Right hindlimb (tissue), 1 donor: ENCODE measurements around the gene RRBP1.
"Not testable (repeated sequence)": the region's sequence is repeated elsewhere in the genome, so short reads cannot be mapped to it uniquely, and the experiment has no call there.

Experiments used
- DNase-seq: peaks from one replicate; pipeline ENCODE4 v3.0.0-alpha.2; 2018

The RRBP1 gene

GRCh38 chr20:17707951-17708350 lies 25.9 kb upstream of the RRBP1 start:
- DNase-seq = not testable (repeated sequence)

- DNase-seq = no peak
Measured at GRCh38 chr20:17706632-17707031, 24.6 kb upstream of the RRBP1 start.

- DNase-seq = no peak
Measured at GRCh38 chr20:17705916-17706315, 23.9 kb upstream of the RRBP1 start.

DNA sequence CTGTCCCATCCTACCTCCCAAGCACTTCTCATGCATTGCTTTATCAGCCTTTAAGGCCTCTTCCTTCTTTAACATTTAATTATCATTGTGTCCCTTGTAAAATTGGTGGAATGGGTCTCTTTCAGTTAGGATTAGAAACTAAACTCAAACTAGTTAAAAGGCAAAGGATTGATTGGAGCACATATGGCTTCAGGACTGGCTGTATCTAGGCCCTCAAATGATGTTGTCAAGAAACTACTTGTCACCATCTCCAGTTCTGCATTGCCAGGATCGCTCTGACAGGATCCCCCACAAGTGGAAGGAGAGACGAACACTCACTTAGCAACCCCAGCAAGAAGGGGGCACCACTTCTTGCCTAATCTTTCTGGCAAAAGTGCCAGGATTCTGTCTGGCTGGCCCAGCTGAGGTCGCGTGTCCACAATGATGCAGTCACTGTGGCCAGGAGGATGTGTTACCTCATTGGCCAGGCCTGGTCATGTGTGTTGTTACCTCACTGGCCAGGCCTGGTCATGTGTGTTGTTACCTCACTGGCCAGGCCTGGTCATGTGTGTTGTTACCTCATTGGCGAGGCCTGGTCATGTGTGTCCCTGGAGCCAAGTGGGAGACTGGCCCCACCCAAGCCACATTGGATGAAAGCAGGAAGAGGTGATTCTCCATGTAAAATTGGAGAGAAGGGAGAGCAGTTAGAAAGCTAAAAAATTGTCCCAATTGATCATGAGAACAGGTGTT lies 22.7 kb upstream of the RRBP1 start:
- DNase-seq = no peak

GRCh38 chr20:17701826-17702225 lies 19.8 kb upstream of the RRBP1 start:
- no peak for DNase-seq

DNA sequence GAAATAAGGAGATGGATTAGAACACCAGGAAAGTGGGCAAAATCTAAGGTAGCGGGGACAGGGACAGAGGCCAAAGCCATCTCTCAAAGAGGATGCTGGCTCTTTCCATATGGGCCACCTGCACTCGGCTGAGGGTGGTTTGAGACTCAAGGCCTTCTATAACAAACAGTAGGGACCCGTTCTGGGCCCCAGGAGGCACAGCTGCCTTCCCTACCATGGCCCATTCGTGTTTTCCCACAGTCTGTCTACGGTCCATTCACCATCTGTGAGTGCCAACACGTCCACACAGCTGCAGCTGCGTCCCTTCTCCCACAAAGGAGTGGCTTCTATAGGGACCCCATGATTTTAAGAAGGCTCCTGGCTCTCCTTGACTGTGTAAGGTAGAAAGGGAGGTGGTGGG lies 18.6 kb upstream of the RRBP1 start:
- no peak for DNase-seq

DNA sequence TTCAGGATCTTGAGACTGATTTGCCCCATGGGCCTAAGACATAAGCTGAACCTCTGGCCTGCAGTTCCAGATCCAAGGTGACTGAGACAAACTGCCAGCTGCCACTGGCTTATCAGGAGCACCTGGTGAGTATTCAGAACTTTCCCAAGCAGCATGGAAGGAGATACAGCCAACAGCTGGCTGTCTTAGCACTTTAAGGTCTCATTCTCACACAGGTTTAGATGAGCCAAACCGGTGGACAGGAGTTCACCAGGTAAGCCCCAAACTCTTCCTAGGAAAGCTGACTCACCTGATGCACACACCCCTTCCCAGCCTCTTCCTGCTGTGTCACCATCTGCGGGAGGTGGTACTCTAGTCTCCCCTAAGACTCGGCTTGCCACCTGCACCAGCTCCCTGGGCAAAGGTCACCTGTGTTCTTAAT lies 17.9 kb upstream of the RRBP1 start, which contains the start of gene BANF2:
TSS of gene BANF2 (plus strand) at position 36 of the 421 bp plus-strand sequence. CDS start 25,060 bp downstream, outside the sequence.
- DNase-seq = no peak

- no peak for DNase-seq
Measured at GRCh38 chr20:17698384-17698783, 16.3 kb upstream of the RRBP1 start.

DNA sequence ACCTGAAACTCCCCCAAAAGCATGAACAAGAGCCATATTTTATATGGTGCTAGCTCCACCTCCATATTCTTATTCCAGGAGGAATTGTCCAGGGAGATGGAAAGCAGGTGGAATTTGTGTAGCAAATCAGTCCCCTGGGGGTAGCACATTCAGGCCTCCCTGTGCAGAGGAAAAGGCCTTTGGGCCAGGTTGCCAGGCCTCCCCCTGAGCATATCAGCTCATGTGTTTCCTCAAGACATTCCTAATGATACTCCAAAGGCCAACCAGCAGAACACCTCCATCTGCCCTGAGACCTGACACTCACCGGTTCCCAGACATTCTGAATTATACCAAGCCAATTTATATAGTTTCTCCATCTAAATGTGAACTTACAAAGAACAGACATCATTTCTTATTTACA lies 15.1 kb upstream of the RRBP1 start:
- DNase-seq = no peak

- DNase-seq = no peak
Measured at GRCh38 chr20:17696287-17696686, 14.2 kb upstream of the RRBP1 start.

DNA sequence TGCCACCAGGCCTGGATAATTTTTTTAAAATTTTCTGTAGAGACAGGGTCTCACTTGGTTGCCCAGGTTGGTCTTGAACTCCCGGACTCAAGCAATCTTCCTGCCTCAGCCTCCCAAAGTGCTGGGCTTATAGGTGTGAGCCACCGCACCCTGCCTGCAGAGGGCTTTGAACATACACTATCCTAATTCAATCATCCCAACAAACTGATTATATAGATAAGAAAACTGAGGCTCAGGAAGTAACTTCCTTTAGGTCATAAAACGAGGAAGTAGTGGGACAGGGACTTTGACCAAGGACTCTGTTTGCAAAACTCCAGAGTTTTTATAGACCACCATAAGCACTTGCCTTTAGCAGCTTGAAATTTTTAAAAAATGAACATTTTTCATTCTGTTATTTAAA lies 12.7 kb upstream of the RRBP1 start:
- DNase-seq = no peak

DNA sequence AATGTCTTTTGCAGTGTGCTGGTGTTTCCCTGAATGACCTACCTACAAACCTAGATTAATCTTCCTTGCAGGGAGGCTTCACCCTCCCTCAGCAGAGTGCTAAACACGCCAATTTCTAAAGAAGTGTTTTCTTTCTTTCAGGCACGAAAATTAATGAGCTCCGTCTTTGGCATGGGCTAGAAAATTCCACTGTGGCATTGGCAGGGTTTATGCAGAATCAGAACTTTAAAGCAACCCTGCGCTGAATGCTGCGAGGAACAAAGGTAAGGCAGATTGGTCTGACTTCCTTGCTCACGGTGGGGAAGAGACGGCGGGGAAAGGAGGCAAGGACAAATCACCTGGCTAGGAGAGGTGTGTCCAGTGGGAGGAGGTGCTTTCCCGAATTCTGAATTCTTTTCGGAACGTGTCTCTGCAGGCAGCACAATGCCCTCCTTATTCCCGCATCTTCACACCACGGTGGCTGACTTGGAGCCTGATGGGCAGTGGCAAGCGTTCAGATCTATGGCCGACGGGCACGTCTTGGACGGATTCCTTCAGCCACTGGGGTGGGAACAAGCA lies 11.5 kb upstream of the RRBP1 start:
- peak; percentile 47 for DNase-seq

GRCh38 chr20:17691758-17692157 lies 9.7 kb upstream of the RRBP1 start:
- DNase-seq = no peak

DNA sequence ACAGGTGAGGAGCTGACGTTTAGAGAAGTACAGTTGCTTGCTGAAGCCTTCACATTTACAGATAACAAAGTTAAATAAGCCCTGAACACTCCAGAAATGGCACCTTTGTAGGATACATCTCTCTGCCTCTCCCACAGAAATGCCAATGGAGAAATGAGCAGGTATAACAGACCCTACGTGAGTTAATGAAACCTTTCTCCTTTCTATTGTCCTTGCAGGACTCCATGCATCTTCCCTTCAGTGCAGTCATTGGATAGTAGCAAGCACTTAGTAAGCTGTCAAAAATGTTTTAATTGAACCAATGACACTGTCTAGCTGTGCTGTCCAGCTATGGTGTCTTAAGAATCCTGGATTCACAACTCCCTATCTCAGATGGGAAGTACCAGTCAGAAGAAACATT lies 8.1 kb upstream of the RRBP1 start:
- DNase-seq = no peak

DNA sequence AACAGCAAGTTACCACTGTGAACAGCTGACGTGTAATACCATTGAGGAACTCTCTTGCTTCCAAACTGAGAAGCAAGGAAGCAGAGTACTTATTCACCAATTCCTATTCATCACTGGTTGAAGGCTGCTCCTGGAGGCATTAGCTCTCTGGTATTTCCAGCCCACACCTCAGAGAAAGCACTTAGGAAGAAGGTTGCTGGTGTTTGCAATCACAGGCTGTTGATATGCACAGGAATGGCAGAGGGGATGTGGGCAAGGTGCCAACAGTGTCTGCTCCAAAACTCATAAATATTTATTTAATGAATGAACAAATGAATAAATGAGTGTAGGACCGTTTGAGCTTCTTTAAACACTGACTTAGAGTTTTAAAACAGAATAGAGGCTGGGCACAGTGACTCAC lies 6.9 kb upstream of the RRBP1 start:
- DNase-seq = no peak

DNA sequence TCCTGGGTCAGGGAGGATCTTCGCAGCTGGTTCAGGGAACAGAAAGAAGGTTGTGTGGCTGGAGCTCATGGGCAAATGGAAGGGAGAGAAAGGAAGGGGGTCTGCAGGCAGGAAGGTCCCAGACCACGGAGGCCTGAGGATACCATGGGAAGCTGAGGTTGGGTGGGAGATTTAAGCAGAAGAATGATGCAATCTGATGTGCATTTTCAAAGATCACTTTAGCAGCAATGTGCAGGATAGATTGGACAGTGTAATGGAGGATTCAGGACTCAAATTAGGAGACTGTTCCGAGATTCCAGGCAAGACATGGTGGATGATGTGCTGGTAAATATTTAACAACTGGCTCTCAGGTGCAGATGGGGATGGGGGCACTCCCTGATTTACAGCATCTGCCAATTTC lies 5.8 kb upstream of the RRBP1 start:
- no peak for DNase-seq

- DNase-seq = no peak
Measured at GRCh38 chr20:17685168-17685567, 3.1 kb upstream of the RRBP1 start.

GRCh38 chr20:17684077-17684888 lies 2.2 kb upstream of the RRBP1 start:
- DNase-seq = no peak

- no peak for DNase-seq
Measured at GRCh38 chr20:17683218-17684076, 1.4 kb upstream of the RRBP1 start.

GRCh38 chr20:17682889-17683198 lies 802 bp upstream of the RRBP1 start:
- DNase-seq = no peak

GRCh38 chr20:17681726-17682102 lies 328 bp downstream of the RRBP1 start:
- DNase-seq = no peak

- peak; percentile 91 for DNase-seq
Measured at GRCh38 chr20:17680836-17681725, 961 bp downstream of the RRBP1 start.
